GM12878 (cell line): ENCODE data around the gene TCF12. TPM values are rescaled to one million over a fixed set of nuclear protein-coding genes. Genes with fewer than 3 reads are reported as not detected.
A peak's percentile ranks its signal among the peaks of the same experiment; 100 is the strongest.

Experiments
- ATAC-seq: fragments of 200-7000 bp; cut with Tn5 transposase; 3 replicates; pipeline ENCODE4 v1.9.1; 2020; ENCODE audit warnings: mild to moderate bottlenecking, moderate library complexity
- BruUV-seq: library from RNA; stranded (reverse); fragments of 400-500 nt; replicated peaks from 2 replicates; lab custom pipeline; 2021; lab: Mats Ljungman, UMichigan
- CTCF ChIA-PET: fragments of 300-600 bp; sonication (Branson Sonifier 250); formaldehyde crosslinking; extraction: SDS; loops from one replicate; lab custom pipeline; 2021; ENCODE audit warnings: inconsistent platforms; lab: Yijun Ruan, JAX
- POLR2A ChIA-PET: fragments of 350-600 bp; formaldehyde crosslinking; extraction: SDS; loops from one replicate; lab custom pipeline; 2021; ENCODE audit warnings: inconsistent platforms; lab: Charles Lee
- RAD21 ChIA-PET: fragments of 300-600 bp; sonication (Branson Sonifier 250); formaldehyde crosslinking; loops from one replicate; lab custom pipeline; 2023; ENCODE audit warnings: antibody characterized with exemption; ENCODE audit not compliant: unreplicated experiment; lab: Charles Lee
- SMC1A ChIA-PET: fragments of 300-600 bp; sonication (Branson Sonifier 250); formaldehyde crosslinking; loops from one replicate; lab custom pipeline; 2023; ENCODE audit not compliant: unreplicated experiment, uncharacterized antibody; lab: Charles Lee
- DNase-seq: peaks from one replicate; pipeline ENCODE4 v3.0.0-alpha.2; 2011; ENCODE audit warnings: low read depth, low spot score
- FAIRE-seq: peaks from 3 replicates; lab custom pipeline; 2011; peaks lifted over from hg19 to GRCh38; lab: Jason Lieb, UNC
- H2AFZ ChIP-seq: 2 replicates; pipeline ENCODE4 v1.6.0; 2011; ENCODE audit warnings: low read depth, low read length, control low read depth; ENCODE audit not compliant: control insufficient read depth
- H3K27ac ChIP-seq: 2 replicates; pipeline ENCODE4 v1.5.1; 2011; ENCODE audit warnings: control low read depth; ENCODE audit not compliant: control insufficient read depth, insufficient read depth
- H3K27me3 ChIP-seq, 2 experiments: replicated peaks in 1 of 2; 2 replicates each; pipeline versions ENCODE4 v1.6.0 to v1.6.1; 2011; ENCODE audit warnings: low read length in 1 of 2; ENCODE audit not compliant: control insufficient read depth in 2 of 2, insufficient read depth in 2 of 2
- H3K36me3 ChIP-seq, 2 experiments: 2 replicates each; pipeline ENCODE4 v1.5.1; 2011; ENCODE audit warnings: low read length in 1 of 2; ENCODE audit not compliant: control insufficient read depth in 2 of 2, insufficient read depth in 2 of 2
- H3K4me1 ChIP-seq: 2 replicates; pipeline ENCODE4 v1.6.1; 2011; ENCODE audit warnings: mild to moderate bottlenecking, low read length, moderate library complexity, mixed read lengths; ENCODE audit not compliant: control insufficient read depth, insufficient read depth
- H3K4me2 ChIP-seq: 2 replicates; pipeline ENCODE4 v1.6.0; 2011; ENCODE audit warnings: control low read depth; ENCODE audit not compliant: control insufficient read depth, insufficient read depth
- H3K4me3 ChIP-seq: fragments of 200-600 bp; sonication (generic); 2 replicates; pipeline ENCODE4 v1.5.1; 2016
- H3K79me2 ChIP-seq: 2 replicates; pipeline ENCODE4 v1.6.0; 2011; ENCODE audit warnings: low read length; ENCODE audit not compliant: control insufficient read depth, insufficient read depth
- H3K9ac ChIP-seq: 2 replicates; pipeline ENCODE4 v1.8.0; 2011; ENCODE audit warnings: low read length, control low read depth, mixed read lengths; ENCODE audit not compliant: control insufficient read depth, insufficient read depth
- H3K9me3 ChIP-seq: replicated peaks from 3 replicates; pipeline ENCODE4 v1.5.1; 2011; ENCODE audit warnings: mild to moderate bottlenecking, low read length; ENCODE audit not compliant: control insufficient read depth, insufficient read depth
- H4K20me1 ChIP-seq: 2 replicates; pipeline ENCODE4 v1.6.0; 2011; ENCODE audit not compliant: control insufficient read depth, insufficient read depth
- BACH1 ChIP-seq: fragments of 450-650 bp; IDR thresholded peaks from 2 replicates; pipeline ENCODE4 v1.6.1; 2017; ENCODE audit warnings: mild to moderate bottlenecking, borderline replicate concordance
- E2F8 ChIP-seq: fragments of 450-650 bp; IDR thresholded peaks from 2 replicates; pipeline ENCODE4 v1.6.1; 2018; ENCODE audit warnings: mild to moderate bottlenecking, low read depth, moderate library complexity; ENCODE audit not compliant: partially characterized antibody
- FOS ChIP-seq: IDR thresholded peaks from 3 replicates; pipeline ENCODE4 v1.6.1; 2011; ENCODE audit warnings: borderline replicate concordance; ENCODE audit not compliant: insufficient read length; ENCODE audit errors: extremely low read depth
- HDGF ChIP-seq: fragments of 450-650 bp; IDR thresholded peaks from 2 replicates; pipeline ENCODE4 v1.6.1; 2016; ENCODE audit warnings: antibody characterized with exemption
- KLF5 ChIP-seq: fragments of 450-650 bp; IDR thresholded peaks from 2 replicates; pipeline ENCODE4 v1.6.1; 2014; ENCODE audit warnings: mild to moderate bottlenecking; ENCODE audit not compliant: partially characterized antibody
- NFXL1 ChIP-seq: fragments of 450-650 bp; IDR thresholded peaks from 2 replicates; pipeline ENCODE4 v1.6.1; 2017; ENCODE audit warnings: antibody characterized with exemption, mild to moderate bottlenecking, borderline replicate concordance
- SIN3A ChIP-seq: IDR thresholded peaks from 2 replicates; pipeline ENCODE4 v1.6.1; 2012; ENCODE audit warnings: low read depth, low read length, improper control_type of control experiment
- TCF3 ChIP-seq: IDR thresholded peaks from 2 replicates; pipeline ENCODE4 v1.6.1; 2012; ENCODE audit warnings: low read depth, mild to moderate bottlenecking, low read length, borderline replicate concordance; ENCODE audit not compliant: insufficient read depth
- YY1 ChIP-seq: IDR thresholded peaks from 2 replicates; pipeline ENCODE4 v1.6.1; 2011; ENCODE audit warnings: low read depth, mild to moderate bottlenecking, low read length
- WGBS: methylation state at CpG from one replicate; pipeline ENCODE4 v1.1.6; 2016; ENCODE audit warnings: low lambda C conversion rate; ENCODE audit not compliant: insufficient replicate concordance, insufficient coverage; ENCODE audit errors: missing lambda C conversion rate; 5-methylcytosine and 5-hydroxymethylcytosine counted together
- in situ Hi-C: fragments of 300-500 bp; cut with MboI; formaldehyde crosslinking; loops from 9 replicates; pipeline ENCODE4 v1.14.3; 2018; ENCODE audit warnings: mixed read lengths
- intact Hi-C: fragments of 100-400 bp; cut with micrococcal nuclease; formaldehyde crosslinking; loops from one replicate; pipeline ENCODE4 v1.14.2; 2022; ENCODE audit not compliant: unreplicated experiment
- polyA plus RNA-seq, 11 experiments: library from polyadenylated mRNA; depleted of rRNA in 4 of 11; unstranded in 6 of 11; stranded (reverse) in 5 of 11; fragments of >200 nt; fragmentation: Nextera tagmentation in 4 of 11; fragmentation: Illumina TruSeq in 1 of 11; extraction: Ambion mirVana in 4 of 11; extraction: Trizol in 1 of 11; gene quantifications; 1 replicate in 1 of 11; 2 replicates in 10 of 11; pipeline versions ENCODE4 v1.2.1 to v1.2.3, GENCODE V29; 2011 to 2016; ENCODE audit warnings: inconsistent platforms in 2 of 11, missing spikeins in 2 of 11, low read depth in 1 of 11
- total RNA-seq, 4 experiments: library from RNA; depleted of rRNA in 3 of 4; stranded (reverse); fragments of >200 nt in 3 of 4; fragmentation: Illumina TruSeq in 1 of 4; extraction: Trizol in 1 of 4; gene quantifications; 2 replicates each; pipeline versions ENCODE4 v1.2.1 to v1.2.3, GENCODE V29; 2013 to 2021

Gene TCF12
- total and polyA plus RNA-seq, 10 of the 15 experiments (the other 5 are each of a cell fraction or from before 2014, with no cell fraction given): 8.2 to 70.9 (median 49.5) TPM

GRCh38 chr15:56916825-56917477 lies 1.5 kb upstream of the TCF12 start:
- SMC1A ChIA-PET: interaction anchor here (1.0 to 1.3 kb wide), 2 partner anchors 60 to 161 kb away, joined by 4 read pairs; no protein-coding TSS in a partner anchor
- H3K4me3 ChIP-seq: peak overlapping the region; percentile 86
- intact Hi-C loops (loop anchor here (5.0 to 10.0 kb wide), 3 partner anchors 158 to 385 kb away; no protein-coding TSS in a partner anchor), in situ Hi-C loops (loop anchor here (10.0 kb wide), 1 partner anchor 388 kb away; no protein-coding TSS in a partner anchor)
- H4K20me1 ChIP-seq: no peaks in the 10 kb centered on the region
- POLR2A ChIA-PET: no interaction called here
- FAIRE-seq (no peak), DNase-seq (no peak), ATAC-seq (no peak)
- no peaks in the 10 kb centered on the region; the same call in 1 of the 2 replicates for H3K4me1 ChIP-seq
- H3K79me2 ChIP-seq: peaks cover 35% of the 10 kb centered on the region
- CTCF ChIA-PET: interaction anchor here (1.4 to 3.3 kb wide), 3 partner anchors 29 to 296 kb away, joined by 3 to 14 read pairs (median 7); no protein-coding TSS in a partner anchor
- RAD21 ChIA-PET: no interaction called here
- no peaks in the 10 kb centered on the region for H3K36me3 ChIP-seq
- TF ChIP-seq FOS (no peak), NFXL1 (no peak)
- peak overlapping the region; percentile 92 for H3K9ac ChIP-seq
- peak overlapping the region; percentile 69; the same call in 1 of the 2 replicates for H3K27ac ChIP-seq
- WGBS: 98% methylated on average over 8 of the region's 8 CpGs
- BruUV-seq: no TSS peak
- peak overlapping the region; percentile 98 for H3K4me2 ChIP-seq
- peak overlapping the region; percentile 86; the same call in 1 of the 2 replicates for H2AFZ ChIP-seq
- no peaks in the 10 kb centered on the region; the same call in 2 of the 3 replicates for H3K9me3 ChIP-seq
- H3K27me3 ChIP-seq: no peaks in the 10 kb centered on the region

- no peaks in the 10 kb centered on the region; the same call in 1 of the 2 replicates for H3K4me1 ChIP-seq
- 60% methylated on average over 8 of the region's 9 CpGs for WGBS
- H3K27me3 ChIP-seq: no peaks in the 10 kb centered on the region
- SMC1A ChIA-PET: interaction anchor here (0.9 to 1.9 kb wide), 9 partner anchors 9 to 230 kb away, joined by 3 to 8 read pairs (median 3); no protein-coding TSS in a partner anchor
- H3K4me3 ChIP-seq: peak overlapping the region; percentile 86
- ATAC-seq (peak; percentile 2; the same call in 2 of the 3 replicates), FAIRE-seq (no peak), DNase-seq (no peak)
- CTCF ChIA-PET: interaction anchor here (0.8 to 3.3 kb wide), 19 partner anchors 9 to 389 kb away, joined by 3 to 14 read pairs (median 3); no protein-coding TSS in a partner anchor
- peak overlapping the region; percentile 92 for H3K9ac ChIP-seq
- H3K79me2 ChIP-seq: peaks cover 42% of the 10 kb centered on the region
- H3K4me2 ChIP-seq: peak overlapping the region; percentile 98
- POLR2A ChIA-PET: interaction anchor here (0.6 kb wide), 1 partner anchor 41 kb away, joined by 10 read pairs; no protein-coding TSS in a partner anchor
- peak overlapping the region; percentile 86 for H2AFZ ChIP-seq
- intact Hi-C loops (loop anchor here (1.0 to 10.0 kb wide), 4 partner anchors 30 to 385 kb away; no protein-coding TSS in a partner anchor), in situ Hi-C loops (loop anchor here (10.0 kb wide), 1 partner anchor 387 kb away; no protein-coding TSS in a partner anchor)
- H3K27ac ChIP-seq: peak overlapping the region; percentile 69
- RAD21 ChIA-PET: interaction anchor here (0.7 to 1.5 kb wide), 7 partner anchors 9 to 229 kb away, joined by 3 to 7 read pairs (median 5); no protein-coding TSS in a partner anchor
- H4K20me1 ChIP-seq: no peaks in the 10 kb centered on the region
- no peaks in the 10 kb centered on the region; the same call in 2 of the 3 replicates for H3K9me3 ChIP-seq
- H3K36me3 ChIP-seq: no peaks in the 10 kb centered on the region
- TF ChIP-seq BACH1 (no peak), YY1 (peak; percentile 81), SIN3A (no peak), E2F8 (no peak), KLF5 (no peak), TCF3 (no peak), HDGF (no peak)
- BruUV-seq: no TSS peak
These were observed 795 bp upstream of the TCF12 start for GRCh38 chr15:56917652-56918045.
